OCI-M2 (cell line): ENCODE results near the gene ABCA10.
"Not testable (repeated sequence)": the region's sequence is repeated elsewhere in the genome, so short reads cannot be mapped to it uniquely, and the experiment has no call there.

Experiments
- DNase-seq: peaks from one replicate; lab custom pipeline; 2025; ENCODE audit not compliant: unreplicated experiment; lab: John Stamatoyannopoulos, UW

The ABCA10 gene

DNA sequence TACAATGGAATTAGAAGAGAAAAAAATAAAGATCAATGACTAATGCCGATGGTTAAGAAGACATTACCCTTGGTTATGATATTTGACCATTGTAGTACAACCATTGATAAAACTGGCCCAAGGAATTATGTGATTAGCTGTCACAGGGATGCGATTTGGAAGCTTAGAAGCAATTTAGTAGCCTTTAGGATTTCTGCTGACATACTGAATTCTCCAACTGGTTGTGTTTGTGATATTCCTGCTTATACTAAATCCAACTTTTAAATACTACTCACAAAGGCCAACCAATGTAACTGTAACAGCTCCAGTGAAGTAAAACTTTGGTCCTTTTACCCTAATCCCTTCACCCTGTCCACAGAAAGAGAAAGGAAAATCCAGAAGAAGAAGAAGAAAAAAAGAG is 55.5 kb downstream of the ABCA10 start:
- no peak for DNase-seq

DNA sequence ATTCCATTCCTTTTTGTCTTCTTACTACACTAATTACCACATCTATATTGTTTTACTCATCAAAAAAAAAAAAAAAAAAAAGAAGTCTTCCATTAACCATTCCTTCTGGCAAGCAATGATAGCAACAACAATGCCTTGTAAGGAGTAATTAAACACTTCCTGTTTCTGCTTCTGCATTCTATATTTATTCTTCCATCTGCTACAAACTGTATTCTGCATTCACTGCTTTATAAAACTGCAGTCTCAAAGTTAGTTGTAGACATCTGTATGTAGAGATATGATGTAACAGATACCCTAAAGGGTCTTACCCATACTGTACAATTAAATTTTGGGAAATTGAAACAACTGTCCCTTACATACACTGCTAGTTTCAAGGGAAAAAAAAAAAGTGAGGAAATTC is 58.2 kb downstream of the ABCA10 start:
- peak; percentile 42 for DNase-seq

DNA sequence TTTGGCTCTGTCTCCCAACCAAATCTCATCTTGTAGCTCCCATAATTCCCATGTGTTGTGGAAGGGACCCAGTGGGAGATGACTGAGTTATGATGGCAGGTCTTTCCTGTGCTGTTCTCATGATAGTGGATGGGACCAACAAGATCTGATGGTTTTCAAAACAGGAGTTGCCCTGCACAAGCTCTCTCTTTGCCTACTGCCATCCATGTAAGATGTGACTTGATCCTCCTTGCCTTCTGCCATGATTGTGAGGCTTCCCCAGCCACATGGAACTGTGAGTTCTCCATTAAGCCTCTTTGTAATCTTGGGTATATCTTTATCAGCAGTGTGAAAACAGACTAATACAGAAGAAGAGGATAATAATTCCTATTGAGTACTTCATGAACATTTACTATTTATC is 60.0 kb downstream of the ABCA10 start:
- DNase-seq = not testable (repeated sequence)

DNA sequence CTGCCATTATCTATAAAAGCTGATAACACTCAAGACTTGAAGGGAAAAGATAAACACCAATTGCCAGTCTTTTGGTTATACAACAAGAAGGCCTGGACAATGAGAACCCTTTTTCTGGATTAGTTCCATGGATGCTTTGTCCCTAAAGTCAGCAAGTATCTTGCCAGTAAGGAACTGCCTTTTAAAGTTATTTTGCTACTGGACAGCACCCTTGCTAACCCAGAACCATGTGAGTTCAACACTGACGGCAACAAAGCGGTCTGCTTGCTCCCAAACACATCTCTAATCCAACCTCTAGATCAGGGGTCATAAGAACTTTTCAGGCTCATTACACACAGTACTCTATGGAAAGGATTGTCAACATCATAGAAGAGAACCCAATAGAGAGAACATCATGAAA is 61.7 kb downstream of the ABCA10 start:
- no peak for DNase-seq

DNA sequence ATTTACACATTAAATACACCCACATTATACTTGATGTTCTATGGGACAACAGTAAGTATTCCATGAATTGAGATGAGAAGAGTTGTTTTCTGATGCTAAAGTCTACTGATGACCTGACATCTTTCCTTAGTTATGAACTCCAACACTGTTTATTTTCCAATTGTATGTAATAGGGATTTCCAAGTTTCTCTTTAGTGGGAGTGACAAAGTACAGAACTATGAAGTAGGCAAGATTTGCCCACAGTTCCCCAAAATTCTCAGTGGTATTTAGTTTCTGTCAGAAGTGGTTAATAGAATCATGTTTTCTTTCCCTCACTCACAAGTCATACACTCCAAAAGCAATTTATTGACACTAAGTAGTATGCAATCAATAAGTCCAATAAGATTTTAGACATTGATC is 64.4 kb downstream of the ABCA10 start:
- no peak for DNase-seq

DNA sequence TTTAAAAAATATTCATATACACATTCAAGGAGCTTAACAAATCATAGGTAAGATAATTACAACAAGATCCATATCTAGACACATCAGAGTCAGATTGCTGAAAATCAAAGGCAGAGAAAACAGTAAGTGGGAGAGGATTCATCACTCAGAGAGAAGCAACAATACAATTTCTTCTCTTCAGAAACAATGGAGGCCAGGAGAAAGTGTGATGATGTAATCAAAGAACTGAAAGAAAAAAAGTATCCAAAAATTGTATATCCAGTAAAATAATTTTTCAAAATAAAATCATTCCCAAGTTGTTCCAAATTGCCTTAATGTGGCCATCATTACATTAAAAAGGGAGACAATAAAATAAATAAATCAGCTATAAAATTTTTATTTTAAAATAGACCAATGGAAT is 69.2 kb downstream of the ABCA10 start:
- no peak for DNase-seq

DNA sequence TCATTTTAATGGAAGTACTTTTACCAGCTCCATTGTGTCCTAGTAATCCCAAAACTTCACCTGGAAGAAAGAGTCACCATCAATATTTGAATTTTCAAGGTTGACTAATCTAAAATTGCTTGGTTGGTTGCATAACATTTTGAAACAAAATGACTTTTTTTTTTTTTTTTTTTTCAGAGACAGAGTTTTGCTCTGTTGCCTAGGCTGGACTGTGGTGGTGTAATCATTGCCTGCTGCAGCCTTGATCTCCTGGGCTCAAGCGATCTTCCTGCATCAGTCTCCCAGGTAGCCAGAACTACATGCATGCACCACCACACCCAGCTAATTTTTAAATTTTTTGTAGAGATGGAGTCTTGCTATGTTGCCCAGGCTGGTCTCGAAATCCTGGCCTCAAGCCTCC is 74.4 kb downstream of the ABCA10 start:
- DNase-seq = no peak

DNA sequence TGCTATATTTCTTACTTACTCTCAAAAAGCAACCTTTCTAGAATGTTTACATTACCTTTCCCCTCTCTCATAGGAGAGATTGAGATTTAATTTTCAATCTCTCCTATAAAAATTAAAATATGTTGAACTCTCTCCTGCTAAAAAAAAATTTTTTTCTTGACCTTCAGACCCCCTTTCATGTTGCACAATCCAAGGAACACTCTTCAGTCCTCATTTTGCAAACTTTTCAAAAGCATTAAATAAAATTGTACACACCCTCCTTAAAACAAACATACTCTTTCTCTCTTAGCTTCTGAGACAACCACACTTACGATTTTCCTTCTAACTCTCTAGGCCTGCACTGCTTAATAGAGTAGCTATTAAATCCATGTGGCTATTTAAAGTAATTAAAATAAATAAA is 78.3 kb downstream of the ABCA10 start:
- DNase-seq = no peak

DNA sequence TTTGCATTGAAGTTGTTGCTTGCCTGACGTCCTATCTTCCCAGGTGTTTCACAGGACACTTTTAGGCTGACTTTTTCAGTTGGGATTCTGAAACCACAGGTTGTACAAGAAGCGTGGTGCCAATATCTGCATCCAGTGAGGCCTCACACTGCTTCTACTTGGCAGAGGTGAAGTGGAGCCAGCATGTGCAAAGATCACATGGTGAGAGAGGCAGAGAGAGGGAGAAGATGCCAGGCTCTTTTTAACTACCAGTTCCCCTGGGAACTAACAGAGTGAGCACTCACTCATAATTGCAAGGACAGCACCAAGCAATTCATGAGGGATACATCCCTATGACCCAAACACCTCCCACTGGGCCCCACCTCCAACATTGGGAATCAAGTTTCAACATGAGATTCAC is 81.2 kb downstream of the ABCA10 start:
- DNase-seq = no peak

DNA sequence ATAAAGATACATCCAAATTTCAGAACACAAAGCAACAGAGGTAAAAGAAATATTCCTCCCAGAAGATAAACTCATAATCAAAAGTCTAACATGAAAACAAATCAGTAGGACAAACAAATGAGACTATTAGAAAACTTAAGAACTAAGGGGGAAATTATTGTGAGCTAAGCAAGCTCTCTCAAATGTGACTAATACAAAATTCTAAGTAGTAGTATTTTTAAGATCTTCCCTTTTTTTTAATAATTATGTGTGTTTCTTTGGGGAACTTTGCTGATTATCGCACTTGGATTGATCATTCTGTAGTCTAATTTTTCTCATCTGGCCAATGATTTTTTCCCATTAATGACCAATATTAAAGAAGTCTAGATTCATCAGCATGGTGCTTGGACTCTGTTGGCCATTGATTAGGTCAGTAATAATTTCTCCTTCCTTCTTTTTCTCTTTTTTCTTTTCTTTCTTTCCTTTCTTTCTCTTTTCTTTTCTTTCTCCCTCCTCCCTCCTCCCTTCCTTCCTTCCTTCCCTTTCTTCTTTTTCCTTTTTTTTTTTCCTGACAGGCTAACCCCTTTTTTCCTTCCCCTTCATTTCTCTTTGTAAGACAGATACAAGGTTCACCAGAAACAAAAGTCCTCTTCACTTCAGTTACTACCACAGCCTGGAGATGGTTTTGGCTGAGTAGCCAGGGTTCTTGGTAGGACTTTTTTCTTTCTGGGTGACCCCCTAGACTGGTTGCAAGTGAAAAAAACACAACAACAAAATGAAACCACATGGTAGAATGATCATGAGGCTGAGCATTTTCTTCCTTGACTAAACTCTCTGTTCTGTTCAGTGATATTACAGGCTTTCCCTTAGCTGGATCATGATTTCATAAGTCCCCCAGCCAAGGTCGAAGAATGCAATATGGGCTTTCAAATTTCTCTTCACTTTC is 84.0 kb downstream of the ABCA10 start:
- DNase-seq = no peak

DNA sequence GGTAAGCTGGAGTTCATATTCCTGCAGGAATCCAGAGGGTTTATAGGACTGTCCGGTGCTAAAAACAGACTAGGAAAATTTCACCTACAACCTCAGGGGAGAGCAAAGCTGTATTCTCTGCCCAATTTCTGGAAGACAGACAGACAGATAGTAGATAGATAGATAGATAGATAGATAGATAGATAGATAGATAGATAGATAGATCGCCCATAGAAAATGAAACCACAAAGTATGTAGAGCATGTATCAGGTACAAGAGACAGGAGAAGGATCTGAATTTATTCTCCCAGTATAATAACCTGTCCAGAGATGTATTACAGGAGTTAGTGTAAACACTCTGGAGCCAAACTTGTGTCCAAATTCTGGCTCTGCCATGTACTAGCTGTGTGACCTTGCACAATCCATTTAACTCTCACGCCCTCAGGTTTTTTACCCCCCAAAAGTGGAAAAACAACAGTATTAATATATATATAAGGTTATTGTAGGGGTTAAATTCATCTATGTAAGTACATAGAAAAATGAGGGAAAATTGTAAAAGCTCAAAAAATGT is 84.9 kb downstream of the ABCA10 start:
- DNase-seq = no peak

DNA sequence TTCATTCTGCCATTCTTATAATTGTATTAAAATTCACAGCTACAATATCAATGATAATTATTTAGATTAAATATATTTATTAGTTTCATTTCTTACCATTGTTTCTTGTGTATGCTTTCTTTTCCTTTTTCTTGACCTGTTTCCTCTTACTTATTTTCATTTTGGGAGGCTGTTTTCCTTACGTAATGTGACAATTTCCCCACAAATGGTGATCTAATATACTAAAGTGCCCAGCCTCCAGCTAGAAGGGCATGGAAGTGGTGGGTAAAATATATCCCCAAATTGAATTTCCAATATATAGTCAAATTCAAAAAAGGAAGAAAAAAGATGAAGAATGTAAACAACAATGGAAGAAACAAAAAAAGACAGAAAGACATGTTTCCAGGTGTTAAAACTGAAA is 85.5 kb downstream of the ABCA10 start:
- no peak for DNase-seq

DNA sequence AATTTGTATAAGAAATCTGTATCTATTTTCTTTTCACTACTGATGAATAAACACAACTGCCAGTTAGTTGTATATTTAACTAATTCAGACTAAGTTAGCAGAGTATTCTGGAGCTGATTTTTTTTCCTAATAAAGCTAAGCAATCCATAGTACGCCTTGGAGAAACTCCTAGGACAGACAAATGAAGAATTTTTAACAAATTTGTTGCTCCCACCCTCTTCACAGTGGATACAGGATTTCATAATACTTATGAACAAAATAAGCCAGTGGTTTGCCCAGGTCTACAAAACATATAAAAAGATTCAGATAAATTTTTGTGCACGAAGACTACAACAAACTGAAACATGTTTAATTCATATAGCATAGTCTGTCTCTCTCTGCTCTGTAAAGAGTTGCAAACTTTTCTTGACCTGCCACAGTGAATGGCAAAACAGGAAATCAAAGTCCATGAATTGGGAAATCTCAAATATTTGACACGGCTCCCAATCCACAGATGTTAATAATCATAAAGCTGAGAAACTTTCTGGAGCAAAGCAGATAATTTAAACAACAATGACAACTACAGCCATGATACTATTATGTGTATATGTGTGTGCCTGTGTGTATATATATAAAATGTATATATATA is 86.3 kb downstream of the ABCA10 start:
- no peak for DNase-seq

DNA sequence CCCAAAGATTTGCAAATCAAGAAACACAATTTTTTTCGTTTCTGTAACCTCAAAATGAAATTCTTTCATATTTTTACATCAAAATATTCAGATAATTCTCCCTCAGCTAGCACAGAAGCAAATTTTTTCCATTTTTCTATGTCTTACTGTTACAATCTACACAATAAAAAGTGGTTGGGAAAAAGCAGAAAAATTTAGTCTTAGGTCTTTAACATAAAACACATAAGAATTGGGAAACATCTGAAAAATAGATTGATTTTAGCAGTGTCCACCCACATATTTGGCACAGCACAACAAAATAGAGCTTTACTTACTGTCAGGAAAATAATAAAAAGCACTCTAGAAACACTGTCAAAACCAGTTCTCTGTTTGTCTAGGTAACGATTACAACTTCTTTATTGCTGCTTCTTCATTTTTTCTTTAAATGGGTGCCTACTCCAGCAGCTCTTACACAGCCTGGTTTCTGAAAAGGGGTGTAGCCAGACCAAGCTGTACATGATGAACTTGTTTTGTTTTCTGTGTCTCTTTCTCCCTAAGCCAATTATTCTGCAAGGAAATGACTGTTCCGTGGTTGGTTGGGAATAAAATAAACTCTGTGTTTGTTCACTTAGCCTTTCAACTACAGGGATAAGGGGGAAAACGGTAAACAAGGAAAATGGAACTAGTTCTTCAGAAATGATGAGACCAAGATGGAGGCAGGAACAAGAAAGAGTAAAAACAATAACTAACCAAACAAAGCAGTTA is 87.0 kb downstream of the ABCA10 start, which contains the start of gene ABCA6:
ABCA6 (minus strand) TSS at position 465 of the 744 bp plus-strand sequence. CDS start 1,192 bp downstream, outside the sequence.
- no peak for DNase-seq

DNA sequence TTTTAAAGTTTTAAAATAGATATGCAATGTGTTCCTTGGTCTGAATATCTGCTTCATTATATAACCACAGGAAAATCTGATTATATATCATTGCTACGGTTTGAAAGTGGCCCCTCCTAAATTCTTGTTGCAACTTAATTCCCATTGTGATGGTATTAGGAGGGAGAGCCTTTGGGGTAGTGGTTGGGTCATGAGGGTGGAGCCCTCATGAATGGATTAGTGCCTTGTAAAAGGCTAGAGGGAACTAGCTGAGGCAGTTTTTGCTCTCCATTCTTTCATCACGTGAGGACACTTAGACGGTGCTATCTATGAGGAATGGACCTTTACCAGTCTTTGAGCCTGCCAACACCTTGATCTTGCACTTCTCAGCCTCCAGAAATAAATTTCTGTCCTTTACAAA is 94.5 kb downstream of the ABCA10 start:
- no peak for DNase-seq

DNA sequence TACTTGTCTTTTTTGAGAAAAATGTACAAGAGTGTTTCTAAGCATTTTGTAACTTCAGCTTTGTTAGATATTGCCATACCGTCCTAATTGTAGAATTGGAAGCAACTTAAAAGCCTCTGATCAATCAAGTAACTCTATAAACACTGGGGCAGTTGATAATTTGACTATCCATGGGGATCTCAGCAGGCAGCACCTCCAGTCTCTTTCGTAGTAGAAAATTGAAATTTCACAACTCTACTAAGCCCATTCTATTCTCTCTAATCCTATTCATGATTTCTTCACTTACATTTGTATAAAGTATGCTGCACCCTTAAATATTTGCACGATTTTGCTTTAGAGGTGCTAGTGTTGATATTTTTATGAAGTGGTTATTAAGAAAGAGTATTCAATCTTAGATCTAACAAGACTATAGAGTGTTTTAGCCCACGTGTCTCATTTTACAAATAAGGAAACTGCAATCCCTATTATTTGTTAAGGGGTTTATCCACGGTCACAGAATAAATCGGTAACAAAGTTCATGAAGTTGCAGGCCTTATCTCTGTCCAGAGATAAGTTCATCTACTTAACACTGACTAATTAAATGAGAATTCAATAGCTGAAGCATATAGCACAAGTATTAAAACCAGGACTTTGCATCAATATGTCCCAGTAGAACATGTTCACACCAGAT is 97.9 kb downstream of the ABCA10 start:
- DNase-seq = no peak

DNA sequence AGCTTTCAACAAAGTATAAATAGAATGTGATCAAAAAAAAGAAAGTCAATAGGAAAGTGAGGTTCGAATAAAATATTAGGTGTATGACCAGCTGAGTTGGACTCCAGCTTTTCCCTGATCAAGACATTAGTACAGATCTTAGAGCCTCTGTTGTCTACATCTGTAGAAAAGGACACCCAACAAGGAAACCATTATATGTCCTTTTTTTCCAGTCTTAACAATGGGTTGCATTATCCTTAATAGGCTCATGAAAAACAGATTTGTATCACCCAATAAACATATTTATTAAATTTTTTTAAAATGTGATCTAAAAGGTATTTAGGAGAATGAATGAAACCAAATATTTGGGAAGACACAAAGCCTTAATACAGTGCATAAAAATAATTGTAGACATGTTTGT is 105.0 kb downstream of the ABCA10 start:
- no peak for DNase-seq

DNA sequence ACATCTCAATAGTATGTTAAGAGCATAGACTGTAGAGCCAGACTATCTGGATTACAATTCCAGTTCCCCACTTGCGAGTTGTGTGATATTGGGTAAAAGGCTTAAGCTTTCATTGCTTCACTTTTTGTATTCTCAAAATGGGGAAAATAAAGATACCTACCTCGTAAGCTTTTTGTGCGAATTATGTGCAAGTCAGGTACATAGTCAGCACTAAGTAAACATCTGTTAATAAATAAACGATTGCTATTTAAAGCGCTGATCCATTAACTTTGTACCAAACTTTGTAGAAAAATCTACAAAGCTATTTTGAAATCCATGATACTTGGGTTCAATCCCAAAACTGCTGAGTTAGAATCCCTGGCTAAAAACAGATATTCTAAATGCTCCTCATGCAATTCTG is 106.6 kb downstream of the ABCA10 start:
- no peak for DNase-seq

DNA sequence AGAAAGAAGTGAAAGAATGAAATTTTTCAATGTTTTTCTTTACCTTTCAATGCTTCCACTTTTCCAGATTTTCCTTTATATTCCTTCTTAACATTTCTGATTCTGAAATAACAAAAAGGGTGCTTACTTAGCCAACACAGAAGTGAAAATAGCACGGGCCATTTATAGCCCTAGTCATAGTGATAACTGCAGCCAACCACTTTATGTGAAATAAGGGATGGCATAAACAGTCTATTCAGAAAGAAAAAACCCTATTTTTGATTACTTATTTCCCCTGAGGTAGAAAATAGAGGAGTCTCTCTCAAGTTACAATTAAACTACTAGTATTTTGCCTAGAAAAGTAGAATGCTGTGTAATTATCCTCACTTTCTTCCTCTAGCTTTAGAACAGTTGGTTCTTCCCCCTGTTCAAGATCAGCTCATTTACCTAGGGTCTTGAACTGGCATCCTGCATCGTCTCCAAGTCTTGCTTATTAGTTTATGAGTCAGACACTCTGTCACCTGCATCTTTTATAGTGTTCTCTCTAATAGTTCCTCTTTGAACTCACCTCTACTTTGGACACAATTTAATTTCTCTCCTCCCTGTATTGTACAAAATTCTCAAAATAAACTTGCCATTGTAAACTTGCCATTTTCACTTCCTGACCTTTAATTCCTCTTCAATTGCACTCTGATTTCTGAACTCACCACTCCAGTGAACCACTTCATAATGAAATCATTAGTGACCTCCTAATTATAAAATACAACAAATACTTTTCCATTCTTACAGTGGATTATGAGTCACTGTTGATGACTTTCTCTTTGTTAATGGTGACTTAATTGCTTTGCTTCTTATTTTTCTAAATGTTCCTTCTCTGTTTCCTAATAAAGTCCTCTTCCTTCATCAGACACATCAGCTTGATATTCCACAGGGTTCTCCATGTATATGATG is 110.5 kb downstream of the ABCA10 start:
- DNase-seq = no peak

DNA sequence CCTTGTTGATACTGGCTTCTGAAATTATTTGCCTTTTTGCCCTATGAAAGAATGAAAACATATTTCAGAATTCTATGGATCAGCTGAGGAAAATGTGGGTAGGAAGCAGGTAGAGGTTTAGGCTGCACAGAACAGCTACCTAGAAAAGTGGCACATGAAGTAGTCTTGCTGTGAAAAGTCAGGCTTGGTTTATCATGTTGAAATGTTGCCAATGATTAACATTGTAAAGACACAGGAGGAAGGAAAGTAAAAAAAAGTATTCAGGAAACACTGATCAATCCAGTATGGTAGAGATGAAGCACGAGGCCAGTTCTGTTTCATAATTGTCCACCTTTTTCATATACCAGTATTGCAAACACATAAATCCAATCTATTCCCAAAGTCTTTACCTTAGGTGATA is 116.8 kb downstream of the ABCA10 start:
- no peak for DNase-seq
